SK-N-SH (cell line): ENCODE results near the gene SHROOM1. TPM values are rescaled to one million over a fixed set of nuclear protein-coding genes. Genes with fewer than 3 reads are reported as not detected.

ENCODE experiments used
- CTCF ChIA-PET: fragments of 300-600, 350-600 bp; formaldehyde crosslinking; extraction: SDS; loops from one replicate; lab custom pipeline; 2021; lab: Yijun Ruan, JAX
- POLR2A ChIA-PET: fragments of 350-600 bp; sonication (Branson Sonifier 250); formaldehyde crosslinking; extraction: SDS; loops from one replicate; lab custom pipeline; 2020; ENCODE audit warnings: antibody characterized with exemption, inconsistent platforms; lab: Yijun Ruan, JAX
- DNase-seq: peaks from one replicate; pipeline ENCODE4 v3.0.0; 2012
- H2AFZ ChIP-seq: fragments of 200-600 bp; sonication (generic); 2 replicates; pipeline ENCODE4 v1.8.1; 2016; ENCODE audit warnings: antibody characterized with exemption, mild to moderate bottlenecking, low read depth
- H3F3A ChIP-seq: fragments of 200-600 bp; sonication (generic); replicated peaks from 2 replicates; pipeline ENCODE3; 2016; ENCODE audit warnings: antibody characterized with exemption, mild to moderate bottlenecking; ENCODE audit not compliant: insufficient read depth
- H3K27ac ChIP-seq, 2 experiments: fragments of 200-500 bp in 1 of 2; fragments of 200-600 bp in 1 of 2; sonication (Bioruptor generic) in 1 of 2; sonication (generic), shearing (Covaris generic) in 1 of 2; 2 replicates each; pipeline versions ENCODE4 v1.5.1 to v1.6.1; 2014 to 2016; ENCODE audit warnings: low read depth in 2 of 2, inconsistent platforms in 1 of 2, low read length in 1 of 2, mild to moderate bottlenecking in 1 of 2, mixed read lengths in 1 of 2
- H3K27me3 ChIP-seq: fragments of 200-600 bp; sonication (generic), shearing (Covaris generic); 2 replicates; pipeline ENCODE4 v1.6.1; 2016; ENCODE audit warnings: mixed run types; ENCODE audit not compliant: insufficient read depth
- H3K36me3 ChIP-seq, 2 experiments: fragments of 200-500 bp in 1 of 2; fragments of 200-600 bp in 1 of 2; sonication (Bioruptor generic) in 1 of 2; sonication (generic) in 1 of 2; replicated peaks in 1 of 2; 2 replicates each; pipeline versions ENCODE3 to v1.5.1; 2014 to 2016; ENCODE audit warnings: low read length in 1 of 2, mild to moderate bottlenecking in 1 of 2; ENCODE audit not compliant: insufficient read depth in 2 of 2, control insufficient read depth in 1 of 2
- H3K4me1 ChIP-seq, 2 experiments: fragments of 200-500 bp in 1 of 2; fragments of 200-600 bp in 1 of 2; sonication (Bioruptor generic) in 1 of 2; sonication (generic), shearing (Covaris generic) in 1 of 2; 2 replicates each; pipeline versions ENCODE4 v1.5.1 to v1.6.1; 2014 to 2016; ENCODE audit warnings: low read depth in 1 of 2, low read length in 1 of 2, mixed run types in 1 of 2; ENCODE audit not compliant: insufficient read depth in 2 of 2, control insufficient read depth in 1 of 2
- H3K4me2 ChIP-seq: fragments of 200-600 bp; sonication (generic), shearing (Covaris generic); 2 replicates; pipeline ENCODE4 v1.6.1; 2017; ENCODE audit warnings: mixed run types
- H3K4me3 ChIP-seq, 2 experiments: fragments of 200-500 bp in 1 of 2; fragments of 200-600 bp in 1 of 2; sonication (Bioruptor generic) in 1 of 2; sonication (generic), shearing (Covaris generic) in 1 of 2; 2 replicates each; pipeline versions ENCODE4 v1.5.1 to v1.8.1; 2014 to 2016; ENCODE audit warnings: low read depth in 2 of 2, inconsistent platforms in 1 of 2, low read length in 1 of 2, mild to moderate bottlenecking in 1 of 2, mixed read lengths in 1 of 2, moderate library complexity in 1 of 2
- H3K79me2 ChIP-seq: fragments of 200-600 bp; sonication (generic); 2 replicates; pipeline ENCODE4 v1.8.1; 2017; ENCODE audit warnings: mild to moderate bottlenecking; ENCODE audit not compliant: insufficient read depth
- H3K9ac ChIP-seq: fragments of 200-600 bp; sonication (generic); 2 replicates; pipeline ENCODE4 v1.6.1; 2017; ENCODE audit warnings: mixed run types
- H3K9me2 ChIP-seq: fragments of 200-600 bp; sonication (generic); 2 replicates; pipeline ENCODE4 v1.6.1; 2017; ENCODE audit warnings: mixed run types
- H3K9me3 ChIP-seq: fragments of 200-600 bp; sonication (generic); 2 replicates; pipeline ENCODE4 v1.6.1; 2017; ENCODE audit warnings: mixed run types, mild to moderate bottlenecking, moderate library complexity
- H4K20me1 ChIP-seq: fragments of 200-600 bp; sonication (generic); 2 replicates; pipeline ENCODE4 v1.6.1; 2017; ENCODE audit warnings: mild to moderate bottlenecking, mixed run types; ENCODE audit not compliant: insufficient read depth
- CHD2 ChIP-seq: fragments of 150-350 bp; IDR thresholded peaks from 2 replicates; pipeline ENCODE4 v1.6.1; 2018; ENCODE audit warnings: low read length; ENCODE audit not compliant: partially characterized antibody
- ELF1 ChIP-seq: IDR thresholded peaks from 2 replicates; pipeline ENCODE4 v1.4.0; 2012
- FOXM1 ChIP-seq: IDR thresholded peaks from 2 replicates; pipeline ENCODE4 v1.4.0; 2012; ENCODE audit warnings: low read depth, mild to moderate bottlenecking
- GABPA ChIP-seq: IDR thresholded peaks from 2 replicates; pipeline ENCODE4 v1.4.0; 2012; ENCODE audit warnings: low read depth, mild to moderate bottlenecking
- GATA2 ChIP-seq: sonication (generic); formaldehyde crosslinking; IDR thresholded peaks from 2 replicates; pipeline ENCODE4 v1.5.0; 2020; ENCODE audit warnings: mild to moderate bottlenecking, missing genetic modification reagents
- MEF2A ChIP-seq: IDR thresholded peaks from 2 replicates; pipeline ENCODE4 v1.4.0; 2012; ENCODE audit warnings: low read depth, borderline replicate concordance
- NRF1 ChIP-seq: IDR thresholded peaks from 2 replicates; pipeline ENCODE4 v1.6.1; 2012; ENCODE audit warnings: low read depth, mild to moderate bottlenecking, low read length
- RAD21 ChIP-seq: IDR thresholded peaks from 2 replicates; pipeline ENCODE4 v1.6.1; 2012; ENCODE audit warnings: mild to moderate bottlenecking, low read length
- RCOR1 ChIP-seq: fragments of 150-350 bp; IDR thresholded peaks from 2 replicates; pipeline ENCODE4 v1.6.1; 2017; ENCODE audit warnings: antibody characterized with exemption, low read length
- RFX5 ChIP-seq: IDR thresholded peaks from 2 replicates; pipeline ENCODE4 v1.6.1; 2012; ENCODE audit warnings: mild to moderate bottlenecking, improper control_type of control experiment, low read length
- RXRA ChIP-seq: IDR thresholded peaks from 2 replicates; pipeline ENCODE4 v1.4.0; 2012; ENCODE audit warnings: low read depth, mild to moderate bottlenecking, borderline replicate concordance
- SMC3 ChIP-seq: IDR thresholded peaks from 2 replicates; pipeline ENCODE4 v1.6.1; 2012; ENCODE audit warnings: low read depth, low read length, improper control_type of control experiment
- TCF12 ChIP-seq: IDR thresholded peaks from 2 replicates; pipeline ENCODE4 v1.4.0; 2012
- TEAD4 ChIP-seq: IDR thresholded peaks from 2 replicates; pipeline ENCODE4 v1.4.0; 2012; ENCODE audit warnings: mild to moderate bottlenecking, borderline replicate concordance; ENCODE audit not compliant: insufficient read depth
- YY1 ChIP-seq: IDR thresholded peaks from 2 replicates; pipeline ENCODE4 v1.4.0; 2012; ENCODE audit warnings: low read depth, mild to moderate bottlenecking
- WGBS: methylation state at CpG from one replicate; pipeline ENCODE4 v1.1.6; 2017; ENCODE audit warnings: low lambda C conversion rate; 5-methylcytosine and 5-hydroxymethylcytosine counted together
- polyA plus RNA-seq, 3 experiments: library from polyadenylated mRNA; depleted of rRNA; stranded (reverse); fragments of >200 nt; gene quantifications; 2 replicates each; pipeline ENCODE4 v1.2.3, GENCODE V29; 2012
- TF ChIP-seq, protein P1 (sequence below): fragments of 200-600 bp; sonication (generic); IDR thresholded peaks from 2 replicates; pipeline ENCODE4 v1.6.1; 2017; ENCODE audit warnings: antibody characterized with exemption, mild to moderate bottlenecking, moderate library complexity
- TF ChIP-seq, protein P2 (sequence below): IDR thresholded peaks from 2 replicates; pipeline ENCODE4 v1.6.1; 2012; ENCODE audit warnings: mild to moderate bottlenecking, low read depth, low read length, moderate library complexity
- TF ChIP-seq, protein P3 (sequence below): fragments of 150-350 bp; IDR thresholded peaks from 2 replicates; pipeline ENCODE4 v1.6.1; 2017; ENCODE audit warnings: antibody characterized with exemption, low read length, low read depth, borderline replicate concordance
- TF ChIP-seq, protein P4 (sequence below): IDR thresholded peaks from 2 replicates; pipeline ENCODE4 v1.4.0; 2012; ENCODE audit warnings: low read depth, borderline replicate concordance

Gene SHROOM1
- polyA plus RNA-seq, 1 of the 3 experiments (the other 2 are of a cell fraction): 3.8 TPM

DNA sequence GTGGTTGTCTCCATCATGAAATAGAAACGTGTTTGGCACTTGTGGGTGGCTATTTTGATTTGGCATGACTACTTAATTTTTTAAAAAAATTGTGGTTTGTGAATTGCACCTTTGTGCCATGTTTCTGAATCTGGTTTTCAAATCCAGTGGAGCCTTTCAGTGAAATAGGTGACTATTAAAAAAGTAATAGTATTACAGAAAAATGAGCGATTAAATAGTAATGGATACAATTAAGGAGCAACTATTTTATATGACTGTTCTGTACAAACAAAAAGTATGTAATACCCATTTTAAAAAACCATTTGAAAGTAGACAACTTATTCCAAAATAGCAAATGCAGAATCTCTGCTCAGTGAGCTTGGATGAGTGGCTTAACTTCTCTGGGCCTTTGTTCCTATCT lies 14.4 kb downstream of the SHROOM1 start:
- ChIA-PET POLR2A (no interaction called here), CTCF (no interaction called here)
- Histone ChIP-seq H3K9me2 (no peaks in the 10 kb centered on the region), H3K79me2 (no peaks in the 10 kb centered on the region), H3K36me3 (no peaks in the 10 kb centered on the region), H4K20me1 (no peaks in the 10 kb centered on the region), H3K9me3 (no peaks in the 10 kb centered on the region), H3F3A (peaks cover 20% of the 10 kb centered on the region), H3K27ac (no peak overlapping the region), H3K9ac (no peak overlapping the region), H3K4me1 (peaks cover 0 to 2% of the 10 kb centered on the region in 2 experiments; a peak in 2 of 4 replicates), H3K27me3 (no peaks in the 10 kb centered on the region), H2AFZ (no peak overlapping the region), H3K4me3 (no peak overlapping the region), H3K4me2 (no peak overlapping the region)
- no peak for DNase-seq
- TF ChIP-seq TEAD4 (no peak), RCOR1 (no peak), NRF1 (no peak), RXRA (no peak), GABPA (no peak), TCF12 (no peak), SMC3 (no peak), RFX5 (no peak), RAD21 (no peak), CHD2 (no peak), MEF2A (no peak), GATA2 (CRISPR knock-in tag) (no peak), YY1 (no peak), FOXM1 (no peak), ELF1 (no peak)
- TF ChIP-seq, protein P1, sequence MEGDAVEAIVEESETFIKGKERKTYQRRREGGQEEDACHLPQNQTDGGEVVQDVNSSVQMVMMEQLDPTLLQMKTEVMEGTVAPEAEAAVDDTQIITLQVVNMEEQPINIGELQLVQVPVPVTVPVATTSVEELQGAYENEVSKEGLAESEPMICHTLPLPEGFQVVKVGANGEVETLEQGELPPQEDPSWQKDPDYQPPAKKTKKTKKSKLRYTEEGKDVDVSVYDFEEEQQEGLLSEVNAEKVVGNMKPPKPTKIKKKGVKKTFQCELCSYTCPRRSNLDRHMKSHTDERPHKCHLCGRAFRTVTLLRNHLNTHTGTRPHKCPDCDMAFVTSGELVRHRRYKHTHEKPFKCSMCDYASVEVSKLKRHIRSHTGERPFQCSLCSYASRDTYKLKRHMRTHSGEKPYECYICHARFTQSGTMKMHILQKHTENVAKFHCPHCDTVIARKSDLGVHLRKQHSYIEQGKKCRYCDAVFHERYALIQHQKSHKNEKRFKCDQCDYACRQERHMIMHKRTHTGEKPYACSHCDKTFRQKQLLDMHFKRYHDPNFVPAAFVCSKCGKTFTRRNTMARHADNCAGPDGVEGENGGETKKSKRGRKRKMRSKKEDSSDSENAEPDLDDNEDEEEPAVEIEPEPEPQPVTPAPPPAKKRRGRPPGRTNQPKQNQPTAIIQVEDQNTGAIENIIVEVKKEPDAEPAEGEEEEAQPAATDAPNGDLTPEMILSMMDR: no peak
- TF ChIP-seq, protein P2, sequence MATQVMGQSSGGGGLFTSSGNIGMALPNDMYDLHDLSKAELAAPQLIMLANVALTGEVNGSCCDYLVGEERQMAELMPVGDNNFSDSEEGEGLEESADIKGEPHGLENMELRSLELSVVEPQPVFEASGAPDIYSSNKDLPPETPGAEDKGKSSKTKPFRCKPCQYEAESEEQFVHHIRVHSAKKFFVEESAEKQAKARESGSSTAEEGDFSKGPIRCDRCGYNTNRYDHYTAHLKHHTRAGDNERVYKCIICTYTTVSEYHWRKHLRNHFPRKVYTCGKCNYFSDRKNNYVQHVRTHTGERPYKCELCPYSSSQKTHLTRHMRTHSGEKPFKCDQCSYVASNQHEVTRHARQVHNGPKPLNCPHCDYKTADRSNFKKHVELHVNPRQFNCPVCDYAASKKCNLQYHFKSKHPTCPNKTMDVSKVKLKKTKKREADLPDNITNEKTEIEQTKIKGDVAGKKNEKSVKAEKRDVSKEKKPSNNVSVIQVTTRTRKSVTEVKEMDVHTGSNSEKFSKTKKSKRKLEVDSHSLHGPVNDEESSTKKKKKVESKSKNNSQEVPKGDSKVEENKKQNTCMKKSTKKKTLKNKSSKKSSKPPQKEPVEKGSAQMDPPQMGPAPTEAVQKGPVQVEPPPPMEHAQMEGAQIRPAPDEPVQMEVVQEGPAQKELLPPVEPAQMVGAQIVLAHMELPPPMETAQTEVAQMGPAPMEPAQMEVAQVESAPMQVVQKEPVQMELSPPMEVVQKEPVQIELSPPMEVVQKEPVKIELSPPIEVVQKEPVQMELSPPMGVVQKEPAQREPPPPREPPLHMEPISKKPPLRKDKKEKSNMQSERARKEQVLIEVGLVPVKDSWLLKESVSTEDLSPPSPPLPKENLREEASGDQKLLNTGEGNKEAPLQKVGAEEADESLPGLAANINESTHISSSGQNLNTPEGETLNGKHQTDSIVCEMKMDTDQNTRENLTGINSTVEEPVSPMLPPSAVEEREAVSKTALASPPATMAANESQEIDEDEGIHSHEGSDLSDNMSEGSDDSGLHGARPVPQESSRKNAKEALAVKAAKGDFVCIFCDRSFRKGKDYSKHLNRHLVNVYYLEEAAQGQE: no peak
- TF ChIP-seq, protein P3, sequence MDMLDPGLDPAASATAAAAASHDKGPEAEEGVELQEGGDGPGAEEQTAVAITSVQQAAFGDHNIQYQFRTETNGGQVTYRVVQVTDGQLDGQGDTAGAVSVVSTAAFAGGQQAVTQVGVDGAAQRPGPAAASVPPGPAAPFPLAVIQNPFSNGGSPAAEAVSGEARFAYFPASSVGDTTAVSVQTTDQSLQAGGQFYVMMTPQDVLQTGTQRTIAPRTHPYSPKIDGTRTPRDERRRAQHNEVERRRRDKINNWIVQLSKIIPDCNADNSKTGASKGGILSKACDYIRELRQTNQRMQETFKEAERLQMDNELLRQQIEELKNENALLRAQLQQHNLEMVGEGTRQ: no peak
- TF ChIP-seq, protein P4, sequence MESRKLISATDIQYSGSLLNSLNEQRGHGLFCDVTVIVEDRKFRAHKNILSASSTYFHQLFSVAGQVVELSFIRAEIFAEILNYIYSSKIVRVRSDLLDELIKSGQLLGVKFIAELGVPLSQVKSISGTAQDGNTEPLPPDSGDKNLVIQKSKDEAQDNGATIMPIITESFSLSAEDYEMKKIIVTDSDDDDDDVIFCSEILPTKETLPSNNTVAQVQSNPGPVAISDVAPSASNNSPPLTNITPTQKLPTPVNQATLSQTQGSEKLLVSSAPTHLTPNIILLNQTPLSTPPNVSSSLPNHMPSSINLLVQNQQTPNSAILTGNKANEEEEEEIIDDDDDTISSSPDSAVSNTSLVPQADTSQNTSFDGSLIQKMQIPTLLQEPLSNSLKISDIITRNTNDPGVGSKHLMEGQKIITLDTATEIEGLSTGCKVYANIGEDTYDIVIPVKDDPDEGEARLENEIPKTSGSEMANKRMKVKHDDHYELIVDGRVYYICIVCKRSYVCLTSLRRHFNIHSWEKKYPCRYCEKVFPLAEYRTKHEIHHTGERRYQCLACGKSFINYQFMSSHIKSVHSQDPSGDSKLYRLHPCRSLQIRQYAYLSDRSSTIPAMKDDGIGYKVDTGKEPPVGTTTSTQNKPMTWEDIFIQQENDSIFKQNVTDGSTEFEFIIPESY: no peak
- WGBS: 88% methylated on average over 2 of the region's 2 CpGs
